Measurements from ENCODE around the gene WT1.
A peak's percentile ranks its signal among the peaks of the same experiment; 100 is the strongest.

The WT1 gene

GRCh38 chr11:32420937-32421901 lies 14.1 kb downstream of the WT1 start:
- no peak for DNase-seq

GRCh38 chr11:32420139-32420538 lies 15.2 kb downstream of the WT1 start:
- no peak for DNase-seq

- DNase-seq, result no peak
Measured at GRCh38 chr11:32418836-32419235, 16.5 kb downstream of the WT1 start.

GRCh38 chr11:32417806-32418205 lies 17.5 kb downstream of the WT1 start:
- DNase-seq, result no peak

GRCh38 chr11:32416301-32416700 lies 19.0 kb downstream of the WT1 start:
- no peak for DNase-seq

GRCh38 chr11:32414925-32415324 lies 20.4 kb downstream of the WT1 start:
- DNase-seq, result no peak

GRCh38 chr11:32411942-32412615 lies 23.3 kb downstream of the WT1 start:
- DNase-seq, result no peak

- DNase-seq, result no peak
Measured at GRCh38 chr11:32405592-32405991, 29.7 kb downstream of the WT1 start.

GRCh38 chr11:32402836-32403235 lies 32.5 kb downstream of the WT1 start:
- DNase-seq, result peak; percentile 6 to 25

- DNase-seq, result no peak
Measured at GRCh38 chr11:32400670-32401369, 34.5 kb downstream of the WT1 start.

- no peak for DNase-seq
Measured at GRCh38 chr11:32400196-32400595, 35.1 kb downstream of the WT1 start.

- peak in 1 of 2 experiments; percentile 48 for DNase-seq
Measured at GRCh38 chr11:32396991-32397390, 38.3 kb downstream of the WT1 start.

GRCh38 chr11:32396331-32396730 lies 39.0 kb downstream of the WT1 start:
- peak; percentile 79 to 84 for DNase-seq

- no peak for DNase-seq
Measured at GRCh38 chr11:32395127-32395526, 40.2 kb downstream of the WT1 start.

GRCh38 chr11:32392840-32393239 lies 42.5 kb downstream of the WT1 start:
- DNase-seq, result no peak

- no peak for DNase-seq
Measured at GRCh38 chr11:32391956-32392553, 43.3 kb downstream of the WT1 start.

- DNase-seq, result no peak
Measured at GRCh38 chr11:32391479-32391878, 43.9 kb downstream of the WT1 start.

- no peak for DNase-seq
Measured at GRCh38 chr11:32390712-32391111, 44.6 kb downstream of the WT1 start.

- no peak for DNase-seq
Measured at GRCh38 chr11:32388871-32389770, 46.2 kb downstream of the WT1 start.

- no peak for DNase-seq
Measured at GRCh38 chr11:32388365-32388764, 47.0 kb downstream of the WT1 start.

GRCh38 chr11:32387411-32387810 lies 47.9 kb downstream of the WT1 start:
- no peak for DNase-seq

Measured in NCI-H187 (cell line).